ENCODE data around the gene SLC50A1.
"Not testable (repeated sequence)": the region's sequence is repeated elsewhere in the genome, so short reads cannot be mapped to it uniquely, and the experiment has no call there.

- not testable (repeated sequence) for TF ChIP-seq CTCF (IDR thresholded peaks at IDR 0.05); TCF7 (CRISPR knock-in tag; IDR thresholded peaks at IDR 0.05; ENCODE audit: low read depth); MLX (CRISPR knock-in tag; IDR thresholded peaks at IDR 0.05); CREB1 (CRISPR knock-in tag; IDR thresholded peaks at IDR 0.05); STAT6 (CRISPR knock-in tag; conservative IDR thresholded peaks at IDR 0.05; ENCODE audit: low read depth); SMAD4 (CRISPR knock-in tag; IDR thresholded peaks at IDR 0.05); NR3C1 (CRISPR knock-in tag; conservative IDR thresholded peaks at IDR 0.05; ENCODE audit: low read depth); ZNF121 (CRISPR knock-in tag; IDR thresholded peaks at IDR 0.05); ESRRA (CRISPR knock-in tag; IDR thresholded peaks at IDR 0.05; ENCODE audit: borderline replicate concordance)
Measured at GRCh38 chr1:155118090-155118489, 17.6 kb upstream of the SLC50A1 start.

Measured in WTC11 (cell line).